ENCODE data around the gene ADGRD2. TPM values are rescaled to one million over a fixed set of nuclear protein-coding genes. Genes with fewer than 3 reads are reported as not detected.
A peak's percentile ranks its signal among the peaks of the same experiment; 100 is the strongest.

Gene ADGRD2
- total and polyA plus RNA-seq, 9 of the 15 experiments (the other 6 are each of a cell fraction or from before 2014, with no cell fraction given): not detected

DNA sequence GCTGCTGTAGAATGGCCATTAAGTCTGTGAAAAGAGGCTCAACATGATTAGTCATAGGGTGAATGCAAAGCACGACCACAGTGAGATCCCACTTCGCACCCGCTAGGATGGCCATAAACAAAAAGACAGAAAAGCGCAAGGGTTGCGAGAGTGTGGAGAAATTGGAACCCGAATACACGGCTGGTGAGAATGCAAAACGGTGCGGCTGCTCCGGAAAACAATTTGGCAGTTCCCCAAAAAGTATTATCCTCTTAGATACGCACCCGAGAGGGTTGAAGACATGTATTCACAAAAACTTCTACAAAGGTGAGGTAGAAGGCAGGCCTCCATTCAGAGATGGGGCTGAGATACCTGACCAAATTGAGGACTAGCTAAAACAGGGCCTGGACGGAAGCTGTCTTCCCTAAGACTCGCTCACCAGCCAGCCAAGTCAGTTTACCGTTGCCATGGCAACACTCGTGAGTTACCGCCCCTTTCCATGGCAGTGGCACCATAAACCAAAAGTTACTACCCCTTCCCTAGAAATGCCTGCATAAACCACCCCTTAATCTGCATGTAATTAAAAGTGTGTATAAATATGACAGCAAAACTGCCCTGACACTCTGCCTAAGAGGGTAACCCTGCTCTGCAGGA lies 34.3 kb upstream of the ADGRD2 start:
- Histone ChIP-seq H3K9me1 (ENCODE audit: control insufficient read depth, insufficient read depth, low read length) (no peaks in the 10 kb centered on the region), H3K4me1 (replicated peaks in 1 of 2; ENCODE audit: control insufficient read depth in 2 of 2, insufficient read depth in 2 of 2, low read length in 2 of 2) (peaks cover 9 to 12% of the 10 kb centered on the region in 2 experiments; a peak in 4 of 5 replicates), H3K27ac (ENCODE audit: extremely low read depth, low read depth, low read length) (peak overlapping the region; percentile 48), H3K27me3 (ENCODE audit: control insufficient read depth in 2 of 2, insufficient read depth in 2 of 2, low read length in 2 of 2) (no peaks in the 10 kb centered on the region), H3K9ac (ENCODE audit: insufficient read depth in 1 of 2, low read depth in 2 of 2, low read length in 2 of 2) (peak overlapping the region in 1 of 2 experiments; percentile 97; a peak in 2 of 4 replicates), H3K4me2 (ENCODE audit: insufficient read depth, low read length) (peak overlapping the region; percentile 73), H3K36me3 (ENCODE audit: control insufficient read depth, insufficient read depth, low read length) (peaks cover 37% of the 10 kb centered on the region), H2AFZ (ENCODE audit: low read depth, low read length) (peak overlapping the region; percentile 95), H3K4me3 (peak overlapping the region; percentile 89), H3K79me2 (ENCODE audit: control insufficient read depth, insufficient read depth, low read length) (peaks cover 31% of the 10 kb centered on the region), H4K20me1 (replicated peaks; ENCODE audit: control insufficient read depth, insufficient read depth, low read length) (no peaks in the 10 kb centered on the region; the same call in 1 of the 2 replicates), H3K9me3 (replicated peaks; ENCODE audit: control insufficient read depth, insufficient read depth, low read depth, low read length) (peaks cover 6% of the 10 kb centered on the region)
- in situ Hi-C loops (cut with MboI): loop anchor here (25.0 kb wide), 1 partner anchor 296 kb away; no protein-coding TSS in a partner anchor
- ChIA-PET POLR2A (interaction anchor here (1.0 kb wide), 1 partner anchor 19 kb away, joined by 3 read pairs; no protein-coding TSS in a partner anchor), CTCF (ENCODE audit: low intra/inter-chr PET ratio) (interaction anchor here (1.0 to 1.1 kb wide), 2 partner anchors 122 to 296 kb away, joined by 3 to 4 read pairs; no protein-coding TSS in a partner anchor)
- intact Hi-C loops (cut with micrococcal nuclease): no loop called here
- WGBS (ENCODE audit: insufficient coverage, low coverage, missing lambda C conversion rate): 86% methylated on average over 17 of the region's 17 CpGs
- FAIRE-seq (no peak), ATAC-seq (no peak), DNase-seq (ENCODE audit: extremely low read depth in 1 of 4, low spot score in 3 of 4) (peak in 2 of 4 experiments; percentile 40)
- no TSS peak for BruUV-seq (replicated peaks)
- TF ChIP-seq CBX3 (IDR thresholded peaks at IDR 0.05; ENCODE audit: borderline replicate concordance in 1 of 2, low read length in 2 of 2): peak in 1 of 2 experiments; percentile 1; a peak in 1 of 3 replicates
- no peak for TF ChIP-seq EP300 (IDR thresholded peaks at IDR 0.05; ENCODE audit: low read length)
- TF ChIP-seq, protein P1, sequence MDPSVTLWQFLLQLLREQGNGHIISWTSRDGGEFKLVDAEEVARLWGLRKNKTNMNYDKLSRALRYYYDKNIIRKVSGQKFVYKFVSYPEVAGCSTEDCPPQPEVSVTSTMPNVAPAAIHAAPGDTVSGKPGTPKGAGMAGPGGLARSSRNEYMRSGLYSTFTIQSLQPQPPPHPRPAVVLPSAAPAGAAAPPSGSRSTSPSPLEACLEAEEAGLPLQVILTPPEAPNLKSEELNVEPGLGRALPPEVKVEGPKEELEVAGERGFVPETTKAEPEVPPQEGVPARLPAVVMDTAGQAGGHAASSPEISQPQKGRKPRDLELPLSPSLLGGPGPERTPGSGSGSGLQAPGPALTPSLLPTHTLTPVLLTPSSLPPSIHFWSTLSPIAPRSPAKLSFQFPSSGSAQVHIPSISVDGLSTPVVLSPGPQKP (CRISPR knock-in tag; IDR thresholded peaks at IDR 0.05): no peak
- TF ChIP-seq, protein P2, sequence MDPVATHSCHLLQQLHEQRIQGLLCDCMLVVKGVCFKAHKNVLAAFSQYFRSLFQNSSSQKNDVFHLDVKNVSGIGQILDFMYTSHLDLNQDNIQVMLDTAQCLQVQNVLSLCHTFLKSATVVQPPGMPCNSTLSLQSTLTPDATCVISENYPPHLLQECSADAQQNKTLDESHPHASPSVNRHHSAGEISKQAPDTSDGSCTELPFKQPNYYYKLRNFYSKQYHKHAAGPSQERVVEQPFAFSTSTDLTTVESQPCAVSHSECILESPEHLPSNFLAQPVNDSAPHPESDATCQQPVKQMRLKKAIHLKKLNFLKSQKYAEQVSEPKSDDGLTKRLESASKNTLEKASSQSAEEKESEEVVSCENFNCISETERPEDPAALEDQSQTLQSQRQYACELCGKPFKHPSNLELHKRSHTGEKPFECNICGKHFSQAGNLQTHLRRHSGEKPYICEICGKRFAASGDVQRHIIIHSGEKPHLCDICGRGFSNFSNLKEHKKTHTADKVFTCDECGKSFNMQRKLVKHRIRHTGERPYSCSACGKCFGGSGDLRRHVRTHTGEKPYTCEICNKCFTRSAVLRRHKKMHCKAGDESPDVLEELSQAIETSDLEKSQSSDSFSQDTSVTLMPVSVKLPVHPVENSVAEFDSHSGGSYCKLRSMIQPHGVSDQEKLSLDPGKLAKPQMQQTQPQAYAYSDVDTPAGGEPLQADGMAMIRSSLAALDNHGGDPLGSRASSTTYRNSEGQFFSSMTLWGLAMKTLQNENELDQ (CRISPR knock-in tag; IDR thresholded peaks at IDR 0.05; ENCODE audit: borderline replicate concordance): no peak
- TF ChIP-seq, protein P3, sequence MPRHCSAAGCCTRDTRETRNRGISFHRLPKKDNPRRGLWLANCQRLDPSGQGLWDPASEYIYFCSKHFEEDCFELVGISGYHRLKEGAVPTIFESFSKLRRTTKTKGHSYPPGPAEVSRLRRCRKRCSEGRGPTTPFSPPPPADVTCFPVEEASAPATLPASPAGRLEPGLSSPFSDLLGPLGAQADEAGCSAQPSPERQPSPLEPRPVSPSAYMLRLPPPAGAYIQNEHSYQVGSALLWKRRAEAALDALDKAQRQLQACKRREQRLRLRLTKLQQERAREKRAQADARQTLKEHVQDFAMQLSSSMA (CRISPR knock-in tag; IDR thresholded peaks at IDR 0.05): no peak
- TF ChIP-seq TEAD4 (IDR thresholded peaks at IDR 0.05; ENCODE audit: low read length): no peak
- no peak for TF ChIP-seq TEAD4 (CRISPR knock-in tag; IDR thresholded peaks at IDR 0.05; ENCODE audit: borderline replicate concordance)
- TF ChIP-seq, protein P4, sequence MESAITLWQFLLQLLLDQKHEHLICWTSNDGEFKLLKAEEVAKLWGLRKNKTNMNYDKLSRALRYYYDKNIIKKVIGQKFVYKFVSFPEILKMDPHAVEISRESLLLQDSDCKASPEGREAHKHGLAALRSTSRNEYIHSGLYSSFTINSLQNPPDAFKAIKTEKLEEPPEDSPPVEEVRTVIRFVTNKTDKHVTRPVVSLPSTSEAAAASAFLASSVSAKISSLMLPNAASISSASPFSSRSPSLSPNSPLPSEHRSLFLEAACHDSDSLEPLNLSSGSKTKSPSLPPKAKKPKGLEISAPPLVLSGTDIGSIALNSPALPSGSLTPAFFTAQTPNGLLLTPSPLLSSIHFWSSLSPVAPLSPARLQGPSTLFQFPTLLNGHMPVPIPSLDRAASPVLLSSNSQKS (CRISPR knock-in tag; IDR thresholded peaks at IDR 0.05): no peak
- TF ChIP-seq HDAC6 (IDR thresholded peaks at IDR 0.05; ENCODE audit: low read depth, low read length): no peak
- peak; percentile 95 for TF ChIP-seq RFX1 (IDR thresholded peaks at IDR 0.05)
- peak; percentile 42; the same call in 1 of the 2 replicates for TF ChIP-seq BMI1 (IDR thresholded peaks at IDR 0.05; ENCODE audit: low read length)
- TF ChIP-seq MIER1 (IDR thresholded peaks at IDR 0.05; ENCODE audit: low read depth): 0 out of 2 replicates have a peak, but pooled peaks have one; percentile 14
- TF ChIP-seq CBFB (CRISPR knock-in tag; IDR thresholded peaks at IDR 0.05): no peak

Data from K562 (cell line).